Activated gamma-delta T cell treated with anti-CD3 and anti-CD28 coated beads, Interleukin-2, amount 50 U/mL, for 16 hours (primary cell): ENCODE measurements around the gene ARMH3.

Experiments
- DNase-seq: peaks from one replicate; pipeline ENCODE4 v3.0.0-alpha.2; 2020; ENCODE audit warnings: low read depth

ARMH3 gene

GRCh38 chr10:101829561-101830315 lies 226.2 kb downstream of the ARMH3 start:
- peak; percentile 38 for DNase-seq

GRCh38 chr10:101828766-101829551 lies 227.0 kb downstream of the ARMH3 start:
- no peak for DNase-seq

- no peak for DNase-seq
These were observed 227.9 kb downstream of the ARMH3 start for GRCh38 chr10:101827919-101828600.

- DNase-seq: no peak
These were observed 229.0 kb downstream of the ARMH3 start for GRCh38 chr10:101826852-101827434.

- no peak for DNase-seq
These were observed 231.2 kb downstream of the ARMH3 start for GRCh38 chr10:101824736-101825135.

- no peak for DNase-seq
These were observed 236.9 kb downstream of the ARMH3 start for GRCh38 chr10:101818872-101819633.

- peak; percentile 97 for DNase-seq
These were observed 237.7 kb downstream of the ARMH3 start, which contains the start of gene OGA for GRCh38 chr10:101818119-101818871. Gene OGA (minus strand): TSS chr10:101818444. CDS start chr10:101818022, 422 bp downstream.

- DNase-seq: peak; percentile 24
These were observed 238.4 kb downstream of the ARMH3 start for GRCh38 chr10:101817337-101818118.

GRCh38 chr10:101816913-101817336 lies 239.0 kb downstream of the ARMH3 start:
- DNase-seq: no peak

GRCh38 chr10:101816376-101816775 lies 239.6 kb downstream of the ARMH3 start:
- DNase-seq: no peak

- DNase-seq: no peak
These were observed 241.4 kb downstream of the ARMH3 start for GRCh38 chr10:101814466-101815071.

- DNase-seq: no peak
These were observed 243.4 kb downstream of the ARMH3 start for GRCh38 chr10:101812606-101813005.

- DNase-seq: no peak
These were observed 248.8 kb downstream of the ARMH3 start for GRCh38 chr10:101807158-101807557.

GRCh38 chr10:101803511-101803910 lies 252.5 kb downstream of the ARMH3 start:
- DNase-seq: no peak

GRCh38 chr10:101797403-101798059 lies 258.4 kb downstream of the ARMH3 start:
- DNase-seq: no peak
